Hepatocyte (in vitro differentiated cells): ENCODE data around the gene OLR1. TPM values are rescaled to one million over a fixed set of nuclear protein-coding genes. Genes with fewer than 3 reads are reported as not detected.

Experiments
- DNase-seq: peaks from one replicate; pipeline ENCODE4 v3.0.0-alpha.2; 2016; ENCODE audit warnings: low spot score
- H2AFZ ChIP-seq: fragments of 200-600 bp; sonication (generic); 2 replicates; pipeline ENCODE4 v1.6.0; 2016; ENCODE audit warnings: antibody characterized with exemption, mild to moderate bottlenecking
- H3K27ac ChIP-seq: fragments of 200-600 bp; sonication (generic); 2 replicates; pipeline ENCODE4 v1.5.1; 2016; ENCODE audit warnings: mild to moderate bottlenecking
- H3K27me3 ChIP-seq: fragments of 200-600 bp; sonication (generic); 2 replicates; pipeline ENCODE4 v1.6.1; 2016
- H3K36me3 ChIP-seq: fragments of 200-600 bp; sonication (generic); replicated peaks from 2 replicates; pipeline ENCODE4 v1.5.1; 2016; ENCODE audit warnings: low read depth; ENCODE audit not compliant: insufficient read depth
- H3K4me1 ChIP-seq: fragments of 200-600 bp; sonication (generic); 2 replicates; pipeline ENCODE4 v1.5.1; 2016; ENCODE audit warnings: mild to moderate bottlenecking, moderate library complexity; ENCODE audit not compliant: insufficient read depth
- H3K4me2 ChIP-seq: fragments of 200-600 bp; sonication (generic); 2 replicates; pipeline ENCODE4 v1.6.0; 2016
- H3K4me3 ChIP-seq: fragments of 200-600 bp; sonication (generic); 2 replicates; pipeline ENCODE4 v1.5.1; 2016; ENCODE audit warnings: mild to moderate bottlenecking
- H3K79me2 ChIP-seq: fragments of 200-600 bp; sonication (generic); 2 replicates; pipeline ENCODE4 v1.6.0; 2017; ENCODE audit warnings: mild to moderate bottlenecking
- H3K9me2 ChIP-seq: fragments of 200-600 bp; sonication (generic); replicated peaks from 2 replicates; pipeline ENCODE4 v1.6.0; 2017; ENCODE audit warnings: mild to moderate bottlenecking; ENCODE audit not compliant: insufficient read depth
- H3K9me3 ChIP-seq: fragments of 200-600 bp; sonication (generic); 2 replicates; pipeline ENCODE4 v1.5.1; 2016; ENCODE audit warnings: low read depth, mild to moderate bottlenecking
- H4K20me1 ChIP-seq: fragments of 200-600 bp; sonication (generic); 2 replicates; pipeline ENCODE4 v1.6.0; 2016; ENCODE audit warnings: mild to moderate bottlenecking; ENCODE audit not compliant: insufficient read depth, poor library complexity, severe bottlenecking
- CTCF ChIP-seq: fragments of 200-600 bp; sonication (generic); IDR thresholded peaks from 2 replicates; pipeline ENCODE4 v1.5.1; 2016; ENCODE audit warnings: antibody characterized with exemption, mild to moderate bottlenecking; ENCODE audit not compliant: poor library complexity
- EZH2 ChIP-seq: fragments of 200-600 bp; sonication (generic); IDR thresholded peaks from 2 replicates; pipeline ENCODE4 v1.6.1; 2016; ENCODE audit warnings: antibody characterized with exemption, mild to moderate bottlenecking, borderline replicate concordance
- EZH2phosphoT487 ChIP-seq: fragments of 200-600 bp; sonication (generic); IDR thresholded peaks from one replicate; pipeline ENCODE4 v1.6.1; 2018; ENCODE audit warnings: antibody characterized with exemption, mild to moderate bottlenecking, low read depth, moderate library complexity; ENCODE audit not compliant: unreplicated experiment, severe bottlenecking
- WGBS: methylation state at CpG from one replicate; pipeline ENCODE4 v1.1.6; 2016; ENCODE audit warnings: low lambda C conversion rate; ENCODE audit errors: missing lambda C conversion rate; 5-methylcytosine and 5-hydroxymethylcytosine counted together
- polyA plus RNA-seq: library from polyadenylated mRNA; unstranded; fragments of >200 nt; fragmentation: Nextera tagmentation; extraction: Ambion mirVana; gene quantifications from 2 replicates; pipeline ENCODE4 v1.2.1, GENCODE V29; 2016
- total RNA-seq: library from RNA; depleted of rRNA; stranded (reverse); fragments of >200 nt; gene quantifications from 2 replicates; pipeline ENCODE4 v1.2.3, GENCODE V29; 2014

The OLR1 gene
- total and polyA plus RNA-seq, 2 experiments from 2014 or later, result 6.4 to 15.1 TPM

GRCh38 chr12:10158406-10158805, 13.5 kb downstream of the OLR1 start:
- Histone ChIP-seq H3K9me3 (no peaks in the 10 kb centered on the region), H3K4me3 (no peak overlapping the region), H3K4me2 (no peak overlapping the region), H3K27me3 (no peaks in the 10 kb centered on the region), H3K9me2 (no peaks in the 10 kb centered on the region), H3K4me1 (peaks cover 5% of the 10 kb centered on the region), H3K79me2 (no peaks in the 10 kb centered on the region), H2AFZ (no peak overlapping the region), H3K36me3 (no peaks in the 10 kb centered on the region), H4K20me1 (no peaks in the 10 kb centered on the region), H3K27ac (no peak overlapping the region)
- TF ChIP-seq EZH2phosphoT487 (no peak), CTCF (no peak), EZH2 (no peak)
- DNase-seq, result no peak
- WGBS, result 97% methylated on average over 2 of the region's 2 CpGs

- H3K9me2 ChIP-seq, result no peaks in the 10 kb centered on the region
- no peaks in the 10 kb centered on the region for H3K79me2 ChIP-seq
- H3K9me3 ChIP-seq, result no peaks in the 10 kb centered on the region
- peaks cover 5% of the 10 kb centered on the region for H3K4me1 ChIP-seq
- H3K4me3 ChIP-seq, result no peak overlapping the region
- H3K27ac ChIP-seq, result no peak overlapping the region
- no peak overlapping the region for H2AFZ ChIP-seq
- H3K4me2 ChIP-seq, result no peak overlapping the region
- no peak for DNase-seq
- WGBS, result 95% methylated on average over 3 of the region's 3 CpGs
- H4K20me1 ChIP-seq, result no peaks in the 10 kb centered on the region
- H3K27me3 ChIP-seq, result no peaks in the 10 kb centered on the region
- no peak for TF ChIP-seq CTCF
- no peak for TF ChIP-seq EZH2
- no peak for TF ChIP-seq EZH2phosphoT487
- H3K36me3 ChIP-seq, result no peaks in the 10 kb centered on the region
These were observed 16.0 kb downstream of the OLR1 start for GRCh38 chr12:10155966-10156365.

- H4K20me1 ChIP-seq, result no peaks in the 10 kb centered on the region
- H2AFZ ChIP-seq, result peak overlapping the region; percentile 86
- H3K4me1 ChIP-seq, result peaks cover 5% of the 10 kb centered on the region
- H3K4me2 ChIP-seq, result peak overlapping the region; percentile 85
- WGBS, result 70% methylated on average over 6 of the region's 6 CpGs
- H3K27me3 ChIP-seq, result no peaks in the 10 kb centered on the region
- DNase-seq, result no peak
- no peaks in the 10 kb centered on the region for H3K79me2 ChIP-seq
- H3K9me3 ChIP-seq, result no peaks in the 10 kb centered on the region
- H3K27ac ChIP-seq, result peak overlapping the region; percentile 78
- H3K4me3 ChIP-seq, result peak overlapping the region; percentile 31
- TF ChIP-seq EZH2phosphoT487 (no peak), EZH2 (no peak)
- H3K9me2 ChIP-seq, result no peaks in the 10 kb centered on the region
- H3K36me3 ChIP-seq, result no peaks in the 10 kb centered on the region
These were observed 17.8 kb downstream of the OLR1 start for GRCh38 chr12:10154145-10154496.

- Histone ChIP-seq H4K20me1 (no peaks in the 10 kb centered on the region), H3K36me3 (no peaks in the 10 kb centered on the region), H2AFZ (peak overlapping the region; percentile 86), H3K4me3 (peak overlapping the region; percentile 31), H3K4me2 (peak overlapping the region; percentile 85), H3K79me2 (no peaks in the 10 kb centered on the region), H3K9me2 (no peaks in the 10 kb centered on the region), H3K9me3 (no peaks in the 10 kb centered on the region), H3K4me1 (peaks cover 5% of the 10 kb centered on the region), H3K27ac (peak overlapping the region; percentile 78), H3K27me3 (no peaks in the 10 kb centered on the region)
- WGBS, result 5% methylated on average over 45 of the region's 46 CpGs
- TF ChIP-seq EZH2phosphoT487 (no peak), CTCF (peak; percentile 76), EZH2 (no peak)
- DNase-seq, result peak; percentile 82
These were observed 18.4 kb downstream of the OLR1 start for GRCh38 chr12:10153271-10154144.
